NCI-H510A treated with DMSO at 0.1 percent for 48 hours (cell line): ENCODE measurements around the gene PLEKHA8.

Source experiments
- DNase-seq: peaks from one replicate; lab custom pipeline; 2025; lab: John Stamatoyannopoulos, UW

The PLEKHA8 gene

DNA sequence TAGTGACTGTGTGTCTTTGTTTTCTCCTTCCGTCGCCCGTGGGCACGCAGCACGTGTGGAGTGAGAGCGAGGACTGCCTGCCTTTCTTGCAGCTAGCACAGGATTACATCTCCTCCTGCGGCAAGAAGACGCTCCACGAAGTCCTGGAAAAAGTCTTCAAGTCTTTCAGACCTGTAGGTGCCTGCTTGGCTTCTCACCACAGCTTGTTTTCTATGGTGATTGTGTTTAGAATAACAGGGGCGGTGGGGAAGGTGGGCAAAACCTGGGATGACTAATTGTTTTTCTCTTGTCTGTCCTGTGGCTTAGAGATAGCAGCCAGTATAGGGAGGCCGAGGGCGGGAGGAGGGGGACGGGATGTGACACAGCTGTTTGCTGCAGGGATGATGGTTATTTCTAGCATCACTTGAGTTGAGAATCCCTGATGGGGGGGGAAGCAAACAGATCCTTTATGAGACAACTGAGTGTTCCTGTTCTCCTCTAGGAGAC lies 118.0 kb downstream of the PLEKHA8 start:
- peak; percentile 90 for DNase-seq

GRCh38 chr7:30147223-30147622 lies 119.0 kb downstream of the PLEKHA8 start:
- no peak for DNase-seq

DNA sequence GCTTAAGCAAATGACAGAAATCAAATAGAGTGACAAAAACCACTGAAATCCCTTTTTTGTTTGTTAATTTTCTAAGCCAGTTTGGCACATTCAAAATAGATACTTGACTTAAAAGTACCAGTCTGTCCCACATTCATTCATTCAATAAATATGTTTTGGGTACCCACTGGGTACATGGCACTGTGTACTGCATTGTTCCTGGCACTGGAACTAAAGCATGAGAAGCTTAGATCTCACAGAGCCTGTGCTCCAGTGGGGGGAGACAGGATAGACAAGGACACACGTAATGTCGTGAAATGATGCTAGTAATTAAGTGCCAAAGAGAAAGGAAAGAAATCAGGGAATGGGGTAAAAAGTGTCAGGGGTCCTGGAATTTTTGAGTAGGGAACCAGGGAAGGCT lies 119.6 kb downstream of the PLEKHA8 start:
- no peak for DNase-seq

- no peak for DNase-seq
These were observed 120.2 kb downstream of the PLEKHA8 start for GRCh38 chr7:30148426-30148825.

DNA sequence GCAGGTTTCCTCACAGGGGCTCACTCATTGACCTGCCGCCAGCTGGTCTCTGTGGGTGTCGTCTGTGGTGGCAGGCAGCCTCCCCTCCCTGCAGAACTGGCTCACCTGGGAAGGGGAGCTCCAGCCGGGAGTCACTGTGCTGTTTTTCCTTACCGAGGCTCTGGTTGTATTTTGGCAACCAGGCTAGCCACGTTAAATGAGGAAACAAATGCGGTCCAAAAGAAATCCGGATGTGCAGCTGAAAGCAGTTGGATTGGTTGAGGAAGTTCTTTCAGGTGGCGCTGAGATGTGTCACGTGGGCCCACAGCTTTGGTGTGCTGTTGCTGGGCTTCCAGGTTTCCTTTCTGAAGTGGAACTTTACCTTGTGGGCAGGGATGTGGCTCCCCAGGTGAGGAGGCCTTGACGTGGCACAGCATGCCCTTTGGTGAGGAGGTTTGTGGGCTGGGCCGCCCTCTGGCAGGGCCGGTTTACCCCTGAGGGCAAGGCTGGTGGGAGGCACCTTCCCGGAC lies 120.8 kb downstream of the PLEKHA8 start:
- DNase-seq, result peak; percentile 59

GRCh38 chr7:30149640-30150272 lies 121.5 kb downstream of the PLEKHA8 start:
- no peak for DNase-seq

- no peak for DNase-seq
These were observed 122.5 kb downstream of the PLEKHA8 start for GRCh38 chr7:30150711-30151110.

DNA sequence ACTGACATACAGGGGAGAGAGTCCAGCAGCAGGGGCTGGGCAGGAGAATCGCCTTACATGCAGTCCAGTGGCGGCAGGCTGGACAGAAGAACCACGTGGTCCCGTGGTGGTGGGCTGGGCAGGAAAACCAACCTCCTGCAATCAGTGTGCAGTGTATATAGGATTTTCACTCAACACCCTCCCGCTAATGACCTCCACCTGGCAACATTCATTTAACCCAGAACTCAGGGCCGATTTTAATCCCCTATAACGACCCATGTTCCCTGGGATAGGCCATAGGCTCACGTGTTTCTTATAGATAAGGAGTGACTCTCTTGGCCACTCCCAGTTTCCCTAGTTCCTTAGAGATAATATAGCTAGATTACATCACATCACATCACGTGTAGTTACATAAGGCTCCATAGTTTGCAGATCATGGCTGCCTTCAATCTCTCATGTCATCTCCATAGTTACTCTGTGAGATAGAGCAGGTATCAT lies 125.9 kb downstream of the PLEKHA8 start:
- no peak for DNase-seq

DNA sequence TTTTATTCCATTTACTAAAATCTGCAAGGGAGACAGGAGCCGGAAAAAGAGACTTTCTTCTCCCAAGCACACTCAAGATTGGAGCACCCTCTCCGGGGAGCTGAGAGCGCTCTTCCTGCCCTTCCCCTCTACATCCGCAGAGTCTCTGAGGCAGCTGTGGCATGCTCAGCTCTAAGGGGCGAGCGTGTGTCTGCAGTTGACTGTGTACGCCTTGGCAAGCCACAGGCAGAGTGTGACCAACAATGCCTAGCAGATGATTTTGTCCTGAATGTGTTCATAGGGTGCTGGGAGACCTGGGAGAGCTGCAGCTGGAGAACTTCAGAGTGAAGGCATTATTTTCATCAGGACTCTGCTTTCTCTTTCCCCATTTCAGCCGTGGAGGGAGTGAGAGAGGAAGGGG lies 127.3 kb downstream of the PLEKHA8 start:
- DNase-seq, result peak; percentile 70

- peak; percentile 74 for DNase-seq
These were observed 129.0 kb downstream of the PLEKHA8 start for GRCh38 chr7:30157204-30157603.

DNA sequence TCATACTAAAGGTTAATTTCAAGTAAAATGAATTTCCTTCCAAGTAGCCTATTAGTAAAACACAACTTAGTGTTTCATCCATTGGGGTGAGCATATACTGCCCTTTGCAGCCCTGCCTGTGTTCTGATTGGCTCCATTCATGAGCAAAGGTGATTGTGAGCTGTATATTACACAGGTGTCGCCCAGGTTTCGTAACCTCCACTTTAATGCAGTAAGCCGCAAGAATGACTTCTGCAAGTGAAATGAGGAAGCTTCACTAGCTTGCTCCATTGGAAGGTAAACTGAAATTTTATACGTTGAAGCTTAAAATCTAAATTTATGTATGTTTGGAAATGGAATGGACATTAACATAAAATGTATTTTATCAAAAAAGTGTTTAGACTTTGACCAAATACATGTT lies 131.0 kb downstream of the PLEKHA8 start:
- peak; percentile 70 for DNase-seq

GRCh38 chr7:30159698-30160143 lies 131.5 kb downstream of the PLEKHA8 start:
- peak; percentile 60 for DNase-seq

- no peak for DNase-seq
These were observed 132.1 kb downstream of the PLEKHA8 start for GRCh38 chr7:30160329-30160728.

- no peak for DNase-seq
These were observed 133.9 kb downstream of the PLEKHA8 start for GRCh38 chr7:30162133-30162532.

DNA sequence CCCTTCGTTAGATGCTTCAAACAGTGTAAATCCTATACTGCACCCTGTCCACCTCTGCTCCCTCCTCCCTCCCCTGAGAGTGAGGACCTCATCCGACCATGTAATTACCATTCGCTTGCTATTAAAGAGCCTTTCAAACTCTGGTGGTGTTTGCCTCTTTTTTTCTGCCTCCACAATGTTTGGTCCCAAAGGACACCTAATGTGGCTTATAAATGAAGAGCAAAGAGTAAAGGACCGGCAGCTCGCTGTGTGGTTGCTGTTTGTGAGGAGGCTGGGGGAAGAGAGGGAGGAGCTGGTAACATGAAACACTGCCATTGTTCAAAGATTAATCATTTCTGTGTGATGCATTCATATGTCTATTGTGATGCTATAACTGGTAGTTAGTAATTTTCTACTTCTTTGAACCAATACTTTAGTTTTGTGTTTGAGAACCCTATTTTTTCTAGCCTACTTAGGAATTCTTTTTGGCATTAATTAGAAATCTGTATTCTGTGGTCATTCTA lies 134.5 kb downstream of the PLEKHA8 start:
- peak; percentile 82 for DNase-seq

- peak; percentile 77 for DNase-seq
These were observed 135.2 kb downstream of the PLEKHA8 start for GRCh38 chr7:30163231-30163894.

DNA sequence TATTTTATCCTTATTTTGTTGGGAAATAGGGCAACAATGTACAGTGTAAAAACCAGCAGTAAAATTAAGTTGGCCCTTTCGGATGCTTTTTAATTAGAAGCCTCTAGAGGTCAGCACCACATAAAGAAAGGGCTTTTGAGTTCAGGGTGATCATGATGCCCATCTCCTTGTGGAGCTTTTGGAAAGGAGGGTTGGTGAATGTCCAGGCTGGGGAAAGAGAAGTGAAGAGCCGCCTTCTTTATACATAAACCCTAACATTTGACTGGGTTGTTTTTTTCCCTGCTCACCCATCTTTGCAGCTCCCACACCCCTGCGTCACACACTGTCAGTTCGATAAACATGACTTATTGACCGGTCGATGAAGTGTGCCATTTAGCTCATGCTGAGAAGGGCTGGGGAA lies 136.4 kb downstream of the PLEKHA8 start:
- DNase-seq, result peak; percentile 77

DNA sequence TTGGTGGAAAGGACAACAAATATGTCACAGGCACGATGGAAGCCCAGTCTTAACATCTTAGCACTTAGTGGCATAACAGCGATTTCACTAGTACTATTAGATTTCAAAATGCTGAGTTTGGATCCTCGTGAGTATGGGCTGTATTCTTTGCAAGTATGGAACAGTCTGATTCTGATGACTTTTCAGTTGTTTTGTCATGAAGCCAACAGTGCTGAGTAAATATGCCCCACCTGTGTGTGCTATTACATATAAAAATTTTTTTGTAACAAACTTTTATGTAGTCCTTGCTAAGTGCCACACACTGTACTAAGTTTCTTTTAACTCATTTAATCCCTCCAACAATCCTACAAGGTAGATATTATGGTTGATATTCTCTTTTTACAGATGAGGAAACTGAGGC lies 137.4 kb downstream of the PLEKHA8 start:
- no peak for DNase-seq

DNA sequence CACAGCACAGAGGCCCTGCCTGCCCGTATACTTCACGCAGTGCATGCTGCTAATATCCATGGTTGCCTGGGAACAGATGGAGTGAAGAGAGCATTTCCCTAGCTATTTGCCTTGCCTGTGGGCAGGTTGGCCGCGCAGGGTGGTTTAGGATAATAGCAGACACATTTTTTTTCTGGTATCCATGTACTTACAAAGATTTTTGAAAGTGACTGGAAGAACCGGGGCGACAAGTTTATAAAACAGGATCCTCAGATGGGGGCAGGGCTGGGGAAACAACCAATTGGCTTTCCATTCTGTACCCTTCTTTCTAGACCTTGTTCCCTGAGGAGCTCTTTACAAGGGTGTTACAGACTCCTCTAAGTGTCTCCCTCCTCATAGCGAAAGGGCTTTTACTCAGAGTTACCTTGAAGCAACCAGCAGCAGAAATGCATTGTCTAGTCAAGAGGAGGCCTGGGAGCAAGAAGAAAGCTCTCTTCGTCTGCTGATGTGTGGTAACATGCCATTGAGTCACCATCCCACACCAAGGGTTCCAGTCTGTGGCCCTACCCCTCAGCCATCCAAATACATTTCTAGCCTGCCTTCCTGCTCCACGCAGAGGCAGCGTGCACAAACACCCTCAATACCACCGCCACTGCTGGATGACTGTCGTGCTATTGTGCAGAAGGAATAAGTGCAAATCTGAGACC lies 138.1 kb downstream of the PLEKHA8 start:
- DNase-seq, result peak; percentile 51

- no peak for DNase-seq
These were observed 138.6 kb downstream of the PLEKHA8 start for GRCh38 chr7:30166841-30167235.

- DNase-seq, result no peak
These were observed 139.7 kb downstream of the PLEKHA8 start for GRCh38 chr7:30167901-30168300.

DNA sequence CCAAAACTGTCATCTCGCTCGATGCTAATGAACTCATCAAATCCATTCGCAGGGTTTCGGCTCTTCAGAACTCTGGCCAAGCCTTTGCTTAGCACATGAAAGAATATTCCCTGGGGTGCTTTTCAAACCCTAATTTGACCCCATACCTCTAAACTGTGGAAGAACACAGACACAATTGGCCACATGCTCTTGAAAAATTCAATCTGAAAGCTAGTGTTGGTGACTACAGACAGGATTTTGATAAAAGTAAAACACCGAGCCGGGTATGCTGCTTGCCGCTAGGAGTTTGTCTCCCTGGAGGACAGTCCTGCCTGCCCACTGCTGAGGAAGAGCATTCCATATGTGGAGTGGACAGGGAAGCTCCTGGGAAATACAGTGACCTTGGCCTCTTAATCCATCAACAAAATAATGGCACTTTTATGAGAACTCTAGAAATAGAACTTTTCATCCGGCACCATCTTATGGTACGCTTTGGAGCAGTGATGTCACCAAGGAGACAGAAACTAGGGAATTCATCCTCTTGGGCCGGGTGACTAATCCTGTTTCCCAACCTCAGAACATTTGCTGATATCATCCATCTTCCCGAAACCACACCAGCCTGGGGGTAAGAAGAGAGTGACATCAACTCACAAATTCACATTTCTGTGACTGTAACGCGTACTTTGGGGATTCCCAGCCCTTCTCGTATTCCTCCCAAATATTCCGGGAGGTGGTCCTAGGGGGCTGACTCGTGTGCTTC lies 140.8 kb downstream of the PLEKHA8 start:
- DNase-seq, result no peak
